NCI-H345 (cell line): ENCODE measurements around the gene VCX3B.
"Not testable (repeated sequence)": the region's sequence is repeated elsewhere in the genome, so short reads cannot be mapped to it uniquely, and the experiment has no call there.

Experiments used
- DNase-seq: peaks from one replicate; lab custom pipeline; 2025; lab: John Stamatoyannopoulos, UW

VCX3B gene

DNA sequence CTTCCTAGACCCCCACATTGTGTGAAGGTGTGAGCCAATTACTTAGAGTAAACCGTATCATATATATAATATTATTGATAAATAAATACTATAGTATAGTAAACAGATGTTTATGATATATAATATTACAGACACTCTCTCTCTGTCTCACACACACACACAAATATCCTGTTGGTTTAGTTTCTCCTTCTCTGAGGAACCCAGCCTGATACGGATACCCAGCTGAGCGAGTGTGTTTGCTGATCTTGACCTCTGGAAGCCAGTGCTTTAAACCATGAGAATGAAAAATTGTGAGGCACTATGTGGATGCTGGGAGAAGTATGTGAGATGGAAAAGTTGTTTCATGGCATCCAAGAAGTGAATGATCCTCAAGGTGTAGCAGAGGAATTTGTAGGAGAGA lies at the start of gene VCX3B:
VCX3B (plus strand) TSS at position 301 of the 400 bp plus-strand sequence. CDS start 621 bp downstream, outside the sequence.
- DNase-seq: not testable (repeated sequence)

DNA sequence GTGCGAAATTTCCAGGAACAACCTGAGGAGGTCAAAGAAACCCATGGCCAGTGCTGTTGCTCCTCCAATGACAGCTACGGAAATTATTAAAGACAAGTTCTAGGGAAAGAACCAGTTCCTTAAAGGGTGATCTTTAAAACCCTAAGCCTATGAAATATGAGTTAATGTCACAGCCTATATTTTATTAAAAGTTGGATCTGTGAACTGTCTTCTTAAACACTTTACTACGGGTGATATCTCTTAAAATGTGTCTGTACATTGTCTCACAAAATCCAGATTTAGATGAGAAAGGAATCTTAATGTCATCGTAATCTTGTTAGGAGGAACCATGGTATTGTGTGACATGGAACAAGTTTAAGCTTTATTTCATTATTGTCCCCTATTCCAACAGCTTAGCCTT lies 46.3 kb upstream of the VCX3B start:
- DNase-seq: no peak

DNA sequence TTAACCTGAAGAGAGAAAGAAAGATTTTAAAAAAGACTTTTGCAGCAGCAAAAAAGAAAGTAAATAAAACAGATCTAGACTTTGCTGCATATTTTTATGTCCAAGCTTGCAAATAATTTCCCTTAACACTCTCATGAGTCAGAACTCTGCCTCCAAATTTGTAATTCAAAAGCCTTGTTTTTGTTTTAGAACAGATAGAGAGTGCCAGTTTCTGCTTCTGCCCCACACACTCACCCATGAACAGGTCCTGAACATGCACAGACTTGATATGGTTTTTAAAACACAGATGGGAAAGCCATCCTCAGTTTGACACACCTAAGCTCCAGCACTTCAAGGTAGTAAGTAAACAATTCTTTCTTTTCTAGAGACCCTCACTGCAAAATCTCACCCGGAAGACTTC lies 39.7 kb upstream of the VCX3B start:
- DNase-seq: peak; percentile 26

DNA sequence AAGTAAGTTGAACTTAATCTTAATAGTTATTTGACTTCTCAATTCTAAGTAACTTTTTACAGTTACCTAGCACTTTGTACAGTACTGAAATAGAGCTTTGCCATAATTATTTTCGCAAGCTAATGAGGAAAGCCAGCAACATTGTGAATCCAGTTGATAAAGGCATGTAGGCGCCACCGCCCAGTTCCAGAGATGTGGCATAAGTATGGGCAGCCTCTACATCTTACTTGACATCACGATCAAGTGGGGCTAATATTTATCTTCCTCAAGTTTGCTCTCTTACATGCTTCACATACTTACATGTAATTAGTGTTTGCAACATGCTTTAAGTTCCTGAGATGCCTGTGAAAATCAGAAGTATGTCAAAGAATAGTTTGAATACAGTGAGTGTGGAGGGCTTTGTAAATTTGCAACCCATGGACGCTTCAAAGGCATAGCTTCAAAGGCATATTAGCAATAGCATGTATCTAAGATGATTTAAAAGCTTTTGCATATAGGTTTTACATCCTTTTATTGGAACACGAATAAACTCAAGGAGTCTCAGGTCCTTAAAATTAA lies 34.9 kb upstream of the VCX3B start:
- no peak for DNase-seq

DNA sequence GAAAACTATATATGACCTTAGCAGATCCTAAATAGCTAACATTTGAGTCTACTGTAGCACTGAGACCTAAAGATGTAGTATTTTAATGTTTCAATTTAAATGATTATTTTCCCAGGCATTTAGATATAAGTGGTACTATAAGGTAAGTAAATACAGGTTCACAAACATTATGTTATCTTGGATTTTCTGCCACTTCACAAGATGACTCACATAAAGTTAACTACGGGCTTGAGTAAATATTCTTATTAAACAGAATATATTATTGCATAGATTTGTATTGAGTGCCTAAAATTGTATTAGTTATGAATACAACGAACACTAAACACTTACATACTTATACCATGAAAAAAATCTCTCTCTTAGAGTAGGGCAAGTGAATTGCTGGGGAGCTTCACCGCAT lies 34.2 kb upstream of the VCX3B start:
- DNase-seq: no peak

DNA sequence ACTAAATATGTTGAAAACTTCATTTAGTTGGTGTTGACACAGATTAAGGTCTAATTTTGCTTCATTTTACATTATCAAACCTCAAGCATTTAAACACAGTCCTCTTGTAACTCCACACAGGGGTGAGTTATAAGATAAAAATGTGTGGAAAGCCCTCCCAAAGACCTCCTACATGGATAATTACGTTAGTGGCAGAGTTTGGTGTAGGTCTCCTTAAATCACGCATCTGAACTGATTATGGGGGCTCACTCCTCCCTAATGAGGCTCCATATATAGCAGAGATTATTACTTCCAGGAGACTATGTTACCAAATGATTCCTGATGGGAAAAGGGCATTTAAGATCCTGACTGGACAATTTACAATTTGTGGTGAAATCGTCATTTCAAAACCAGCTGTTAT lies 32.2 kb upstream of the VCX3B start:
- DNase-seq: no peak

DNA sequence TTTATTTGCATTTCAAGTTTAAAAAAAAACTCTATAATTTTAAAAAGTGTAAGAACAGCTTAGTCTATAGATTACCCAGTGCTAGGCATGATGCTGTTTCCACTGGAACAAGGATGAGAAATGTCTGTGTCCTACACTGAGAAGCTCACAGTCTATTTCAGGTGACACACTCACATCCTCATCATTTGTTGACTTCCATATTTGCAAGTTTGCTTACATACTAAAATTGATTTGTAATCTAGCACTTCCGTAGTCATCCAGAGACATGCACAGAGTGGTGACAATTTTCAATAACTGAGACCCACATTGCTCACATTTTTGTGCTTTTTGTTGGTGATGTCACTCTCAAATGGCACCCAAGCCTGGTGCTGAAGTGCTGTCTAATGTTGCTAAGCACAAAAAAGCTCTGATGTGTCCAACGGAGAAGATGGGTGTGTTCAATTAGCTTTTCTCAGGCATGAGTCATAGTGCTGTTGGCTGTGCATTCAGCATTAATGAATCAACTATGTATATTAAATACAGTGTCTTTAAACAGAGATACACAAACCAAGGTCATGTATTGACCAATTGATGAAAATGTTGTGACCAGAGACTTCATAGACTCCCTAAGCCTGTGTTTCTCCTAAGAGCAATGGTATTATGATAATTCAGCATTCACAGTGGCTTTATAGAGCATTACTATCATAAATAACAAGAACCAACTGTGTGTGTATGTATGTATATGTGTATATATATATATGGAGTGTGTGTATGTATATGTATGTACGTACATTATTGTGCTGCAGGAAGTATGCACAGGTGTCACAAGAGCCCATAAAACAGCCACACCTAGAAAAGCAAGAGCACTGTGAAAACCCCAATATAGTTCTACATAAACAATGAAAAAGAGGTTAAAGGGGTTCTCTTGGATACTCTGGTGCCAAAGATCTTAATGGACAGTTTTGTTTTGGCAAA lies 31.2 kb upstream of the VCX3B start:
- no peak for DNase-seq

DNA sequence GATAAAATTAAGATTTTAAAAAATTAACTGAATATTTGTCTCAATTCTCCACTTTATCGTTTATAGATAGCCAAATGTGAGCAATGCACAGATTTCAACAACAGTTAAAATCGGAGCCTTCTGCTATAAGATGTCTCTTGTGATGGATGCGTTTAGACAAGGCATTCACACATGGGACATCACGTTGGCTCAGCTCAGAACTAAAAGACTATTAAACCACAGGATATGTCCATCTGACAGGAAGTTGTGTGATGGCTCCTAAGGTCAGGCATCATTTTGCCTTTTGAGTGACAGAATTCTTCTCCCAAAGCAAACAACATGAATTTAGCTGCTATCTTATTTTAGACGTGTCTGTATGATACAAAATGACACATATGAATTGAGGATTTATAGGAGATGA lies 17.3 kb upstream of the VCX3B start:
- DNase-seq: no peak

DNA sequence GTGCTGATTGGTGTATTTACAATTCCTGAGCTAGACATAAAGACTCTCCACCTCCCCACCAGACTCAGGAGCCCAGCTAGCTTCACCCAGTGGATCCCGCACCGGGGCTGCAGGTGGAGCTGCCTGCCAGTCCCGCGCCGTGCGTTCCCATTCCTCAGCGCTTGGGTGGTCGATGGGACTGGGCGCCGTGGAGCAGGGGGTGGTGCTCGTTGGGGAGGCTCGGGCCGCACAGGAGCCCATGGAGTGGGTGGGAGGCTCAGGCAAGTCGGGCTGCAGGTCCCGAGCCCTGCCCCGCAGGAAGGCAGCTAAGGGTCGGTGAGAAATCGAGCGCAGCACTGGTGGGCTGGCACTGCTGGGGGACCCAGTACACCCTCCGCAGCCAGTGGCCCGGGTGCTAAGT lies 12.3 kb upstream of the VCX3B start:
- DNase-seq: not testable (repeated sequence)

DNA sequence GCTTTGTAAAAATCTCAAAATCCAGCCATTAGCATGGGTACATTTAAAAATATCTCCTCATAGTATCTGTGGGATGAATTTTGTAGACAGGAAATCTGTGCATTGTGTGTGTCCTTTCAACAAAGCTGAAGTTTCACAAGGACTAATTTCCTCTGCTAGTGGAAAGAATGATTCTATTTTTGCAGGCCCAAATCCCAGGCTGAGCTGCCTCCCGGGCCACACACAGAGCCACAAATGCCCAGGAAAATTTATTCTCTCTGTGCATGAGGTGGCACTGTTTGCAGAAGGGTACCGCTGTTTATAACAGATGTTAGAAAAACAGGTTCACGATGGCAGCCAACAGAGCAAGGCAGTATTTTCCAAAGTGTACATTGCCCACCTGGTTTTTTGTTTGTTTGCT lies 11.0 kb upstream of the VCX3B start:
- DNase-seq: no peak

DNA sequence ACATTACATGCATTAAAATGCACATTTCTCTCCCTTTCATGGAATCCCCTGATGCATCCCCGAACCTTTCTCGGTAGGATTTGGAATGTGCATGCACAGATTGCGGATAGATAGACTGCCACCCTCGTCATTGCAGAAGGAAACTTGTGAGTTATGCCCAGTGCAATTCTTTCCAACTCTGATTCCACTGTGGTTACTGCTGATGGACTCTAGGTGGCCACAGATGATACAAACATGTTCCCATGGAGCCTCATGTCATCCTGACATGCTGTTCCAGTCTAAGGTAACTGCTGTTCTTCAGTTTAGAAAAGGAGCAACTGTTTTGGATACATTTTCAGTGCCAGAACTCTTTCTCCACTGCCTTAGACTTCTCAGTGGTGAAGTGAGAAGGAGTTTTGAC lies 9.1 kb upstream of the VCX3B start:
- no peak for DNase-seq

DNA sequence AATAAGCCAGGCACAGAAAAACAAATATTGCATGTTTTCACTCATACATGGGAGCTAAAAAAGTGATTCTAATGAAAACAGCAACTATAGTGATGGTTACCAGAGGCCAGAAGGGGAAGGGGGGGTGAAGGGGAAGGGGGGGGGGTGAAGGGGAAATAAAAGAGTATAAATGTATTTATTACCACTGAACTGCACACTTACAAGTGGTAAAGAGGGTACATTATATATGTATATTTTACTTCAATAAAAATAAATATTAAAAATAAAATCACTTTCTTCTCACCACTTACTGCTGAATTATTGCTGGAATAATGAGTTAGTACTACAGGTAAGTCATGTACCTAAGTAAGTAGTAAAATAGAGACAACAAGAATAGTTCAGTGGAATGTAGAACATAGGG lies 2.1 kb upstream of the VCX3B start:
- no peak for DNase-seq

DNA sequence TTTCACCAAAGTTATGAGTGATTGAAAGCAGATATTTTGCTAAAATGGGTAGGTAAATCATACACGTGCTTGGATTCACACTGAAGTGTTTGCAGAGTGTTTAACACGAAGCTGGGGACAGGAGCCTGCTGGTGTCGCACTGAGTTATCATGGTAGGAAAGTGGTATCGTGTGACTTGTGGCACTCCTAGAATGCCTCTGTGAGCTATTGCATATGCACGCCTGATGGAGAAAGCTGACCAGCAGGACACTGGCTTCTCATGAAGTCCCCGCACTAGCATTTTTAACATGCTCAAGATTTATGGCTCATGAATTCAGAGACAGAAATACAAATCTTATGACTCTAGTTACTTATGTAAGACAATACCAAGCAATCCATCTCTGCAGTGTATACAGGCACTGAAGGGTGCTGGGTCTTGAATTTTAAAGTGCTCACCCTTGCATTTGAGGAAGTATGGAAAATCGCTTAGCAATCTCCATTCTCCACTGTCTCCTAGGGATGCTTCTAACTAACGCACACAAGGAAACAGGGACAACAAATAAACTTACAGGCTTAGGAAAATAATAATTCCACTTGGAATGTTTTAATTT lies 19.8 kb downstream of the VCX3B start:
- DNase-seq: no peak

DNA sequence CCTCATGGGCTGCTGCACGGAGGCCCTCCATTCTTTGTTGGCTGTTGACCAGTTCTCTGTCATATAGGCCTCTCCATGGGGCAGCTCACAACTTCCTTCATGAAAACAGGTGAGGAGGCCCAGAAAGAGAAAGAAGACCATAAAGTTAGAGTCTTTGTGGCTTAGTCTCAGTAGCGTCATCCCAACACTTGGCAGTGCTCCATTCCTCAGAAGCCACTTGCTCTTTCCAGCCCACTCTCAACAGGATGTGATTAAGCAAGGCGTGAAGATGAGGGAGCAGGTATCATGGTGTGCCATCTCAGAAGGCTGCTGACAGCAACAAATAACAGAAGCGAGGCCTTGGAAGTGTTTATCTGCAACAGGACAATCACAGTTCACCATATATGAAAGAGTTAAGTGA lies 30.4 kb downstream of the VCX3B start:
- not testable (repeated sequence) for DNase-seq

DNA sequence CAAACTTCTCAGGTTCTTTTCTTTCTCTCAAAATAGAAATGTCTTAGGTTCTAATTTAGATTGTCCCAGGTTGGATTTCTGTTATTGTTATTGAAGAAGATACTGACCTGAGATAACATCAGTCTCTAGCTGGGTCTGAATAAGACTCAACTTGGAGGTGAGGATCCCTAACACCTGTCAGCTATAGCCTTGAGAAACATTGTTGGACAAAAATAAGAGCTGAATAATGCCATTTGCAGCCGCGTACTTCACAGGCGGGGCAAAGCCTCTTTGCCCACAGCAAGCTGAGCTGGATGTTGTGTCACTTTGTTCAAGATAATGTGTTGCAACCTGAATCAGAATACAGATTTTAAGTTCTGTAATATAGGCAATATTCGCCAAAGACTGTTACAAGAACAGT lies 35.6 kb downstream of the VCX3B start:
- DNase-seq: no peak

DNA sequence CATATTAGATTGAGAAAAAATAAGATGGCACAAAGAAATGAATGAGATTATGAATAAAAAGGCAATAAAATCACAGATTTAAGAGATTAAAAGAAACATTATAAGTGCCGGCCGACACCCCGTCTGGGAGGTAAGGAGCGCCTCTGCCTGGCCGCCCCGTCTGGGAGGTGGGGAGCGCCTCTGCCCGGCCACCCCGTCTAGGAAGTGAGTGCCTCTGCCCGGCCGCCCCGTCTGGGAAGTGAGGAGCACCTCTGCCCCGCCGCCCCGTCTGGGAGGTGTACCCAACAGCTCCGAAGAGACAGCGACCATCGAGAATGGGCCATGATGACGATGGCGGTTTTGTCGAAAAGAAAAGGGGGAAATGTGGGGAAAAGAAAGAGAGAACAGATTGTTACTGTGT lies 37.5 kb downstream of the VCX3B start:
- not testable (repeated sequence) for DNase-seq

DNA sequence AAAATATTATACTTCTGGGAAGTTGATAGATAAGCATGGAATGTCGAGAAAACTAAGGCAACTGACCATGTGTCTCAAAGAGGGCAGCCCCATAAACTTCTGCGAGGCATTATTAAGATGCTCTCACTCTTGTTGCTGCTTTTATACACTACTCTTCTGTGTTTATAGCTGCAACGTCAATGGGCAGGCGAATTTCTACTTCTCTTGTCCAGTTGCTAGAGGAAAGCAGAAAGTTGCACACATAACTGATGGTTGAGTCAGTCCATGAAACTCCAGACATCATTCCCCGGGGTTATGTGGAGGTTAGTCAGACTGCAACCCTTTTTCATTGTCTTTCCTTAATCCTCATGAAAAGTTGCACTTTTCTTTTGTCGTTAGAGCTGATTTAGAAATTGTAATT lies 39.8 kb downstream of the VCX3B start:
- DNase-seq: no peak
